ENCODE measurements around the gene LRIG1.

GRCh38 chr3:66542153-66542552 is 41.3 kb upstream of the LRIG1 start:
- TF ChIP-seq MAX (IDR thresholded peaks at IDR 0.05): no peak
- TF ChIP-seq YY1 (IDR thresholded peaks at IDR 0.05; ENCODE audit: low read depth): no peak
- TF ChIP-seq CREB1 (IDR thresholded peaks at IDR 0.05; ENCODE audit: low read depth): no peak
- TF ChIP-seq FOXM1 (IDR thresholded peaks at IDR 0.05; ENCODE audit: borderline replicate concordance, low read depth): no peak
- no peak for TF ChIP-seq TAF1 (IDR thresholded peaks at IDR 0.05; ENCODE audit: low read depth)
- TF ChIP-seq EGR1 (IDR thresholded peaks at IDR 0.05): no peak

Data from Ishikawa (cell line).